Mesendoderm (in vitro differentiated cells): ENCODE measurements around the gene TFR2.

Source experiments
- DNase-seq: peaks from one replicate; pipeline ENCODE4 v3.0.0; 2013
- H2AK5ac ChIP-seq: 2 replicates; pipeline ENCODE4 v1.6.1; 2013; ENCODE audit warnings: low read length, inconsistent platforms
- H2BK120ac ChIP-seq: 2 replicates; pipeline ENCODE4 v1.6.1; 2013; ENCODE audit warnings: low read depth, mild to moderate bottlenecking, low read length, moderate library complexity, mixed read lengths
- H2BK15ac ChIP-seq: replicated peaks from 2 replicates; pipeline ENCODE4 v1.6.1; 2013; ENCODE audit warnings: low read depth, mild to moderate bottlenecking, moderate library complexity
- H2BK5ac ChIP-seq: 2 replicates; pipeline ENCODE4 v1.6.1; 2013; ENCODE audit warnings: low read length, inconsistent platforms
- H3K18ac ChIP-seq: 2 replicates; pipeline ENCODE4 v1.6.1; 2013; ENCODE audit warnings: mild to moderate bottlenecking, low read length, mixed read lengths
- H3K23ac ChIP-seq: one replicate; pipeline ENCODE4 v1.6.1; 2013; ENCODE audit warnings: low read length
- H3K27ac ChIP-seq: 2 replicates; pipeline ENCODE4 v1.5.1; 2013; ENCODE audit warnings: low read depth, mild to moderate bottlenecking, inconsistent platforms, low read length, moderate library complexity
- H3K27me3 ChIP-seq: 2 replicates; pipeline ENCODE4 v1.6.1; 2013; ENCODE audit warnings: low read length, control low read depth, mild to moderate bottlenecking, inconsistent platforms; ENCODE audit not compliant: insufficient read depth, poor library complexity
- H3K36me3 ChIP-seq: 2 replicates; pipeline ENCODE4 v1.6.1; 2013; ENCODE audit warnings: low read length, inconsistent platforms; ENCODE audit not compliant: control insufficient read depth, insufficient read depth
- H3K4ac ChIP-seq: one replicate; pipeline ENCODE4 v1.6.1; 2013; ENCODE audit warnings: low read depth, mild to moderate bottlenecking, low read length, moderate library complexity
- H3K4me1 ChIP-seq: 2 replicates; pipeline ENCODE4 v1.6.1; 2013; ENCODE audit warnings: low read depth, low read length, inconsistent platforms; ENCODE audit not compliant: control insufficient read depth
- H3K4me2 ChIP-seq: 2 replicates; pipeline ENCODE4 v1.6.1; 2013; ENCODE audit warnings: low read length
- H3K4me3 ChIP-seq: 2 replicates; pipeline ENCODE4 v1.5.1; 2013; ENCODE audit warnings: mild to moderate bottlenecking, low read length
- H3K56ac ChIP-seq: one replicate; pipeline ENCODE4 v1.6.1; 2013; ENCODE audit warnings: low read length
- H3K79me1 ChIP-seq: 2 replicates; pipeline ENCODE4 v1.6.1; 2013; ENCODE audit warnings: low read length, inconsistent platforms
- H3K79me2 ChIP-seq: 2 replicates; pipeline ENCODE4 v1.6.1; 2013; ENCODE audit warnings: mild to moderate bottlenecking, low read length; ENCODE audit not compliant: control insufficient read depth, insufficient read depth
- H3K9ac ChIP-seq: 2 replicates; pipeline ENCODE4 v1.6.1; 2013; ENCODE audit warnings: low read length, inconsistent platforms
- H4K5ac ChIP-seq: one replicate; pipeline ENCODE4 v1.6.1; 2013; ENCODE audit warnings: low read length
- H4K8ac ChIP-seq: one replicate; pipeline ENCODE4 v1.6.1; 2013; ENCODE audit warnings: low read depth, mild to moderate bottlenecking, control low read depth, low read length, moderate library complexity
- WGBS: extraction: QIAGEN DNeasy Blood & Tissue Kit; methylation state at CpG from one replicate; pipeline ENCODE4 v1.1.7; 2013; ENCODE audit warnings: low lambda C conversion rate, missing lambda C conversion rate; ENCODE audit not compliant: insufficient coverage; ENCODE audit errors: extremely low coverage; 5-methylcytosine and 5-hydroxymethylcytosine counted together

TFR2 gene

GRCh38 chr7:100600730-100601038, 40.7 kb downstream of the TFR2 start:
- no peaks in the 10 kb centered on the region for H3K79me2 ChIP-seq
- H2AK5ac ChIP-seq = no peak overlapping the region
- H2BK15ac ChIP-seq = no peak overlapping the region
- H3K56ac ChIP-seq = no peak overlapping the region
- H3K9ac ChIP-seq = no peak overlapping the region
- peaks cover 8% of the 10 kb centered on the region for H3K4me1 ChIP-seq
- H3K79me1 ChIP-seq = no peaks in the 10 kb centered on the region
- no CpG with 5 or more reads among the region's 9 CpGs for WGBS
- no peak overlapping the region for H3K4me3 ChIP-seq
- no peak overlapping the region for H4K5ac ChIP-seq
- no peak overlapping the region for H3K27ac ChIP-seq
- no peaks in the 10 kb centered on the region for H3K27me3 ChIP-seq
- H2BK5ac ChIP-seq = no peak overlapping the region
- DNase-seq = no peak
- no peak overlapping the region for H3K23ac ChIP-seq
- H3K4ac ChIP-seq = no peak overlapping the region
- H3K4me2 ChIP-seq = no peak overlapping the region
- H3K36me3 ChIP-seq = no peaks in the 10 kb centered on the region
- no peak overlapping the region for H4K8ac ChIP-seq
- no peak overlapping the region for H2BK120ac ChIP-seq
- no peak overlapping the region for H3K18ac ChIP-seq

- WGBS = no CpG with 5 or more reads among the region's 18 CpGs
- H3K27me3 ChIP-seq = no peaks in the 10 kb centered on the region
- no peaks in the 10 kb centered on the region for H3K36me3 ChIP-seq
- DNase-seq = no peak
- H2BK15ac ChIP-seq = no peak overlapping the region
- H3K79me1 ChIP-seq = no peaks in the 10 kb centered on the region
- H3K4me2 ChIP-seq = no peak overlapping the region
- no peak overlapping the region for H3K18ac ChIP-seq
- no peaks in the 10 kb centered on the region for H3K79me2 ChIP-seq
- H3K4me1 ChIP-seq = peaks cover 8% of the 10 kb centered on the region
- no peak overlapping the region for H2BK5ac ChIP-seq
- no peak overlapping the region for H3K23ac ChIP-seq
- no peak overlapping the region for H3K27ac ChIP-seq
- no peak overlapping the region for H3K4ac ChIP-seq
- H4K8ac ChIP-seq = no peak overlapping the region
- no peak overlapping the region for H3K9ac ChIP-seq
- no peak overlapping the region for H2BK120ac ChIP-seq
- no peak overlapping the region for H2AK5ac ChIP-seq
- no peak overlapping the region for H3K4me3 ChIP-seq
- H4K5ac ChIP-seq = no peak overlapping the region
- H3K56ac ChIP-seq = no peak overlapping the region
Measured at GRCh38 chr7:100599911-100600729, 41.2 kb downstream of the TFR2 start.

GRCh38 chr7:100598425-100598824, 42.9 kb downstream of the TFR2 start:
- Histone ChIP-seq H4K8ac (no peak overlapping the region), H3K18ac (no peak overlapping the region), H4K5ac (no peak overlapping the region), H2BK5ac (no peak overlapping the region), H3K4me3 (no peak overlapping the region), H2BK120ac (no peak overlapping the region), H3K27ac (no peak overlapping the region), H3K4me1 (peaks cover 8% of the 10 kb centered on the region), H2AK5ac (no peak overlapping the region), H2BK15ac (no peak overlapping the region), H3K79me1 (no peaks in the 10 kb centered on the region), H3K56ac (no peak overlapping the region), H3K36me3 (no peaks in the 10 kb centered on the region), H3K9ac (no peak overlapping the region), H3K4ac (no peak overlapping the region), H3K4me2 (no peak overlapping the region), H3K79me2 (no peaks in the 10 kb centered on the region), H3K23ac (no peak overlapping the region), H3K27me3 (no peaks in the 10 kb centered on the region)
- DNase-seq = no peak
- WGBS = no CpG with 5 or more reads among the region's 4 CpGs

GRCh38 chr7:100595188-100595587, 46.2 kb downstream of the TFR2 start:
- no CpG with 5 or more reads among the region's 7 CpGs for WGBS
- Histone ChIP-seq H3K79me1 (no peaks in the 10 kb centered on the region), H3K23ac (no peak overlapping the region), H2BK15ac (no peak overlapping the region), H3K56ac (no peak overlapping the region), H4K8ac (no peak overlapping the region), H3K27ac (no peak overlapping the region), H2BK5ac (no peak overlapping the region), H3K4ac (no peak overlapping the region), H3K18ac (no peak overlapping the region), H4K5ac (no peak overlapping the region), H3K79me2 (no peaks in the 10 kb centered on the region), H3K9ac (no peak overlapping the region), H2AK5ac (no peak overlapping the region), H3K4me2 (no peak overlapping the region), H3K27me3 (no peaks in the 10 kb centered on the region), H3K36me3 (no peaks in the 10 kb centered on the region), H2BK120ac (no peak overlapping the region), H3K4me3 (no peak overlapping the region), H3K4me1 (no peaks in the 10 kb centered on the region)
- DNase-seq = no peak

- no peak overlapping the region for H2BK120ac ChIP-seq
Measured at GRCh38 chr7:100591596-100591995, 49.8 kb downstream of the TFR2 start.

More at GRCh38 chr7:100591596-100591995, 49.8 kb downstream of the TFR2 start:
- Histone ChIP-seq H3K4ac (no peak overlapping the region), H2AK5ac (no peak overlapping the region), H2BK15ac (no peak overlapping the region), H3K27ac (no peak overlapping the region), H3K9ac (no peak overlapping the region), H3K79me1 (no peaks in the 10 kb centered on the region), H3K4me3 (no peak overlapping the region), H3K36me3 (no peaks in the 10 kb centered on the region), H4K5ac (no peak overlapping the region), H2BK5ac (no peak overlapping the region), H4K8ac (no peak overlapping the region), H3K23ac (no peak overlapping the region), H3K79me2 (no peaks in the 10 kb centered on the region), H3K4me2 (no peak overlapping the region), H3K18ac (no peak overlapping the region), H3K56ac (no peak overlapping the region), H3K4me1 (peaks cover 5% of the 10 kb centered on the region), H3K27me3 (no peaks in the 10 kb centered on the region)
- WGBS = no CpG with 5 or more reads among the region's 17 CpGs
- no peak for DNase-seq
